GM18951 (cell line): ENCODE data around the gene SLC5A1.
"Not testable (repeated sequence)": the region's sequence is repeated elsewhere in the genome, so short reads cannot be mapped to it uniquely, and the experiment has no call there.

Experiments used
- POLR2A ChIP-seq: IDR thresholded peaks from 4 replicates; pipeline ENCODE4 v1.6.1; 2011; ENCODE audit warnings: mild to moderate bottlenecking; ENCODE audit not compliant: insufficient read length, insufficient read depth; ENCODE audit errors: extremely low read depth
- in situ Hi-C: fragments of 300-500 bp; cut with MboI; formaldehyde crosslinking; loops from one replicate; pipeline ENCODE4 v1.12.0; 2022; ENCODE audit warnings: low sequenced_read_pairs, mixed read lengths, inconsistent platforms; ENCODE audit not compliant: unreplicated experiment

The SLC5A1 gene

DNA sequence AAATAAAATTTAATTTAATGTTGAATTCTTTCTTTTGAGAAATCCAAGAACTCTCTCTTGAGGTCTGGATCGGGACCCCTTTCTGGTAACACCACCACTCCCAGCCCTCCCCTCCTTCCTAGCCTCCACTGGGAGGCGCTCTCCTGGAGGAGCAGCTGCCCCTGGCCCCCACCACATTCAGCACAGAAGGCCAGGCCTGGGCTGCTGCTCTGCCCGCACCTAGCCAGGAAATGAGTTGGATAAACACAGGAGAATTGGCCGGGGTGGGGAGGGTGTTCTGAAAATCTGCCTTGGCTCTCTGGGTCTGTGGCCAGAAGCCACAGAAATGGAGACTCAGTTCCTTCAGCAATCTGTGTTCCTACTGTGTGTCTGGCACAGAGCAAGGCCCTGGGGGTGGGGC lies 84.8 kb downstream of the SLC5A1 start:
- no peak for TF ChIP-seq POLR2A
- in situ Hi-C loops, result no loop called here

- in situ Hi-C loops, result no loop called here
Observed at GRCh38 chr22:32130464-32130863, 87.4 kb downstream of the SLC5A1 start.

DNA sequence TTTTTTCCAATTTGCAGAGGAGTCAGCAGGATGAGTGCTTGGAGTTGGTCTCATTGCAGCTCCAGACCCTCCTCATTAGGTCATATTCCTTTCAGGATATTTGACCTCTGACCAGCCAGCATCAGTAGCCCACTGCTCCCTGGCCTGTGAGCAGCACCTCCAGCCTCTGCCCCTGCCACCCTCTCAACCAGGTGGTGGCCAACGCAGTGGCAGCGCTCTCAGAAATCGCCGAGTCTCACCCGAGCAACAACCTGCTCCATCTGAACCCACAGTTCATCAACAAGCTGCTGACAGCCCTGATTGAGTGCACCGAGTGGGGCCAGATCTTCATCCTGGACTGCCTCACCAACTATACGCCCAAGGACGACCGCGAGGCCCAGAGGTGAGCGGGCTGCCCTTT lies 89.1 kb downstream of the SLC5A1 start:
- in situ Hi-C loops, result no loop called here
- no peak for TF ChIP-seq POLR2A

More at GRCh38 chr22:32130464-32130863, 87.4 kb downstream of the SLC5A1 start:
- TF ChIP-seq POLR2A, result no peak

DNA sequence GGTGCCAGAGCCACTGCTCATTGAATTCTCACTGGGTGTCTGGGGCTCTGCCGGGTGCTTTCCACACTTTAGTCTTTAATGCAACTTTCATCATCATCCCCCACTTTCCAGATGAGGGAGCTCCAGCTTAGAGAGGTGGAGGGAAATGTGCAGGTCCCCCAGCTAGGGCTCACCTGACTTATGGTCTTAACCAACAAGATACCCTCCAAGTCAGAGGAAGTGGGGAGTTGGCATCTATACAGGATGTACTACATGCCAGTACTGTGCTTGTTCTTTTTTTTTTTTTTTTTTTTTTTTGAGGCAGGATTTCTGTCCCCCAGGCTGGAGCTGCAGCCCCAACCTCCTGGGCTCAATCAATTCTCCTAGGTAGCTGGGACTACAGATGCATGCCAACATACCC lies 89.7 kb downstream of the SLC5A1 start:
- no peak for TF ChIP-seq POLR2A
- in situ Hi-C loops, result no loop called here

DNA sequence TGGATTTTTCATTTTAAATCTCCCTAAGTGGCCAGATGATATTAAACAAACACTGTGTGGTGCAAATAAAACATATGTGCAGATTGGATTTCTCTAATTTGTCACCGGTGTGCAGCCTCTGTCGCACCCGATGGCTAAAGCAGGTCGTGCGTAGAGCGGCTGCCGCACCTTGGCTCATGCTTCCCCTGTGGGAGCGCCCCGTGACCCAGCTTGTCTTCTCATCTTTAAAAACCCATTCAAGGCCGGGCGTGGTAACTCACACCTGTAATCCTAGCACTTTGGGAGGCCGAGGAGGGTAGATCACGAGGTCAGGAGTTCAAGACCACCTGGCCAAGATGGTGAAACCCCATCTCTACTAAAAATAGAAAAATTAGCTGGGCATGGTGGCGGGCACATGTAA lies 91.7 kb downstream of the SLC5A1 start:
- in situ Hi-C loops, result not testable (repeated sequence)

- in situ Hi-C loops, result not testable (repeated sequence)
Observed at GRCh38 chr22:32135958-32136357, 92.9 kb downstream of the SLC5A1 start.

DNA sequence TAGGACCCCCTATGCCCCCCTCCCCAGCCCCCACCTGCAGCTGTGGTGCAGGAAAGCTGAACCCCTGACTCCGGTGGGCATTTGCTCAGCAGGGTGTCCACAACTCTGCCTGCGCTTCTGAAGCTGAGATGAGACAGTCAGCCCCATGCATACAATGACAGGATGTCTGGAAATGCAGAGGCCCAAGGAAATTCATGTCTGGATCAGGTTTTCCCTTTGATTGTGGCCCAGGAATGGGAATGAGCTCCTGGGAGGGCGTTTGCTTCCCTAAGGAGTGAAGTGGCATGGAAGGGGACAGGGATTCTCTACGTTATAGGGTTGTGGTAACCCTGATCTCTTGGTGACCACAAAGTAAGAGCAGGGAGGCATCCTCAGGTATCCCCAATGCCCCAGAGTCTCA lies 93.8 kb downstream of the SLC5A1 start:
- in situ Hi-C loops, result not testable (repeated sequence)

DNA sequence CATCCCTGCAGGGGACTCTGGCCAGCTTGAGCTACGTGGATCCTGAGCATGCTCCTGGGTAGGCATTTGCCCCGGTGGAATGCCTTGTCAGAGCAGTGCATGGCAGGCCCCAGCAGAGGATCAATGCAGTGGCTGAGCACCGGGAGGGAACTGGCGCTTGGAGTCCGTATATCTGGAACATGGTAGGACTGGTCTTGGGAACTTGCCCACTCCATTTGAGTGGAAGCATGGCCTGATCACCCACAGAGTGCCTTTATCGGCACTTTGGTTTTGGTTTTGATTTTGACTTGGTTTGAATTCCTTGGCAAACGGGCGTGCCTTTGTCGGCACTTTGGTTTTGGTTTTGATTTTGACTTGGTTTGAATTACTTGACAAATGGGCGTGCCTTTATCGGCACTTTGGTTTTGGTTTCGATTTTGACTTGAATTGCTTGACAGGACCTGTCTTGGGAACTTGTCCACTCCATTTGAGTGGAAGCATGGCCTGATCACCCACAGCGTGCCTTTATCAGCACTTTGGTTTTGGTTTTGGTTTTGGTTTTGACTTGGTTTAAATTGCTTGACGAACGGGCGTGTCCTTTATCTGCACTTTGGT lies 94.8 kb downstream of the SLC5A1 start:
- in situ Hi-C loops, result not testable (repeated sequence)

GRCh38 chr22:32138576-32138975 lies 95.5 kb downstream of the SLC5A1 start:
- in situ Hi-C loops, result not testable (repeated sequence)

GRCh38 chr22:32140688-32141087 lies 97.6 kb downstream of the SLC5A1 start:
- in situ Hi-C loops, result not testable (repeated sequence)

DNA sequence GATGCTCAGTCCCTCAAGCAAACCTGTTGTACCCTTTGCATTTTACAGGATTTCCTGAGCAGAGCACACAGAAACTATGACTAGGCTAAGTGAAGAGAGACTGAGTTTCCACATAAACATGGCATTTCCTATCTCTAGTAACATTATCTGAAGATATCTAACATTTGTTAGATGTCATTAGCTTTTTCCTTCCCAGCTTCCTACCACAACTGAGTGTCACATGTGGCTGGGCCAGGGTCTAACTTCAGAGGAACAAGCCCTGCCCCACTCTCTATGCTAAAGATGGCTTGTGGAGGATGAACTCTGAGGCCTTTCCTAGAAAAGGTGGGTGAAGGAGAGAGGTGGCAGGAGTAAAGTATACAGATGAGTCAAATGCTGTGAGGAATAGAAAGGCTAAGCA lies 99.5 kb downstream of the SLC5A1 start:
- no peak for TF ChIP-seq POLR2A
- in situ Hi-C loops, result no loop called here

GRCh38 chr22:32144496-32145274 lies 101.6 kb downstream of the SLC5A1 start:
- no peak for TF ChIP-seq POLR2A
- in situ Hi-C loops, result no loop called here

- in situ Hi-C loops, result not testable (repeated sequence)
Observed at GRCh38 chr22:32147128-32147527, 104.1 kb downstream of the SLC5A1 start.

DNA sequence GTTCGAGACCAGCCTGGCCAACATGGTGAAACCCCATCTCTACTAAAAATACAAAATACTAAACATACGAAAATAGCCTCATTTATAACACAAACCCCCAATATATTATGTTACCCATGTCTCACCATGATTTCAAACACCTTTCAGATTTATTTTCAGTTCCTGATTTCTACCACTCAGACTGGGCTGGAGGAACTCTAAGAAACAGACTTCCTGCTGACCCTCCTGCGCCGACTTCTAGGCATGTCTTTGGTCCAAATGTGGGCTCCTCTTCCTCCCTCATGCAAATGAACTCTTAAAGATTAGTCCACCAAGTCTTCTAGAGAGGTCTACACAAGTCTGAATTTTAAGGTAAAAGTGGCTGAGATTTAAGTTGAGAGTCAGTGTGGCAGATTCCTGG lies 105.3 kb downstream of the SLC5A1 start:
- in situ Hi-C loops, result not testable (repeated sequence)

DNA sequence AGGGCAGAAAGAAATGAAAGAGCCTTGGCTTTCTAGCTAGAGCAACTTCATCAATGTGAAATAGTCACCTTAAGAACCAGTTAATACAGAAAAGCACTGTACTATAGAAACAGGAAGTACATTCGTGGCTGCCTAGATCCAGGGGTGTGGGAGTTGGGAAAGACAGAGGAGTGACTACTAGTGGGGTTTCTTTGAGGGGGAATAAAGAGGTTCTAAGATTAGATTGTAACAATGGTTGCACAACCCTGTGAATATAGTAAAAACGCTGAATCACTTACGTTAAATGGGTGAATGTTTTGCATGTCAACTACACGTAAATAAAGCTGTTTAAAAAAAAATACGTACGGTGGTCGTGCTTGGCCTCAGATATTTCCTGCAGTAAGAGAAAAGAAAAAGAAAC lies 107.6 kb downstream of the SLC5A1 start:
- in situ Hi-C loops, result not testable (repeated sequence)

- in situ Hi-C loops, result not testable (repeated sequence)
Observed at GRCh38 chr22:32151641-32152040, 108.6 kb downstream of the SLC5A1 start.

- in situ Hi-C loops, result not testable (repeated sequence)
Observed at GRCh38 chr22:32154727-32155126, 111.7 kb downstream of the SLC5A1 start.

DNA sequence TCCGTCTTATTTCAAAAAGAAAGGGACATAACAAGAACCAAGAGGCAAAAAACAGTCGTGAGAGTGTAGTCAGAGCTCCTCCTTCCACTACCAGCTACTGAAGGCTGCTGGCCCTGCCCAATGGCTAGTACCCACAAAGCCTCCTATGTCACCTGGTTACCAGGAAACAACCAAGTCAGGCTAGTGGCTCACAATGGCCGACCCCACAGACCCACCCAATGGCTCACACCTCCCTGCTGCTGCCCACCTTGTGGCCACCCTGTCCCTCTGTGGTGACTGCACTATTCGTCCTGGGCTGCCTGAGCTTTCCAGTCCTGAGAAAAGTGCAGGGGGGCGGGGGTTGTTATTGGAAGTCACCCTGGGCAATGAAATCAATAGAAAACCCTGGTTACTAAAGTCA lies 114.6 kb downstream of the SLC5A1 start:
- in situ Hi-C loops, result not testable (repeated sequence)
